Measurements from ENCODE around the gene ZBTB24.

The ZBTB24 gene

DNA sequence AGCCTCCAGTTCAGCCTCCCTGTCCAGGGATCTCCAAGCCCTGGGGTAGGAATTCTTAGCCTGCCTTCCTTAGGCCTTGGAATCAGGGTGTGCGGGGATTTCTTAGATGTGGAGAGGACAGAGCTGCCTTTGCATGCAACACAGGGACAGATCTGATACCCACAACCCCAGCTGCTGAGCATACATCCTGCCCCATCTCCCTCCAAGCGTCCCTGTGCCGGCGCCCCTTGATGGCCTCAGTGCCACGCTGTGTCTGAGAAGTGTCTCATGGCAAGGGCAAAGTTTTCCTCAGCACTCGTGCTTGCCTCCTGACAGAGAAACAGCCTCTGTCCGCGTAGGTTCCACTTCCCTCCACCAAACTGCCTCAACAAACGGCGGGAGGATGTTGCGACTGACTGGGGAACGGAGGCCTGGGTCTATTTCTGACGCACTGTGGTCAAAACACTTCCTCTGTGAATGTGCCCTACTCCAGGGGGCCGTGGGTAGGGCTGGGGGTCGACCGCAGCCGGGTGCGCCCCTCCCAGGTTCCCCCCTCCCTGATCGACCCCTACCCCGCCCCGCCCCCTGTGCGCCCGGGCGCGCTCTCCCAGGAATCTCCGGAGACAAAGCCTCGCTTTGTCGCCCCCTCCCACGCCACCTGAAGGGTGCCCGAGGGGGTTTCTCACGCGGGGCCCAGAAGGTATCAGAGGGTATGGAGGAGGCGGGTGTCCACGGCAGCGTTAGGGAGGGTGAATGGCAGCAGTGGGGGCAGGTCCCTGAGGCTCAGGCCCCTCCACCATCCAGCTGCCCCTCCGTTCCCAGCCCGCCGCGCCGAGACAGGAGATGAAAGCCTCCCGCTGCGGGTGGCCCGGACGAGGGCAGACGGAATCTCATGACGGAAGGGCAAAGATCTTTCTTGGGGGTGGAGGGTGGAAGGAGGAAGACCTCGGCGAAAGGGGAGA, 28.3 kb downstream of the ZBTB24 start:
- Histone ChIP-seq H3K4me3 (peak overlapping the region; percentile 84), H3K9ac (ENCODE audit: insufficient read length) (peak overlapping the region; percentile 63), H3K9me3 (ENCODE audit: low read depth, low read length) (no peaks in the 10 kb centered on the region), H3K27ac (peak overlapping the region; percentile 57; the same call in 1 of the 2 replicates), H3K36me3 (ENCODE audit: insufficient read depth, low read length) (no peaks in the 10 kb centered on the region)
- DNase-seq (ENCODE audit: low read depth, low spot score) = no peak
- TF ChIP-seq FOXP2 (optimal IDR thresholded peaks at IDR 0.05; ENCODE audit: control extremely low read depth, extremely low read length, insufficient read depth) (no peak), POLR2AphosphoS5 (IDR thresholded peaks at IDR 0.05; ENCODE audit: borderline replicate concordance, low read depth, low read length) (0 out of 2 replicates have a peak, but pooled peaks have one; percentile 7), EZH2 (IDR thresholded peaks at IDR 0.05) (no peak)

DNA sequence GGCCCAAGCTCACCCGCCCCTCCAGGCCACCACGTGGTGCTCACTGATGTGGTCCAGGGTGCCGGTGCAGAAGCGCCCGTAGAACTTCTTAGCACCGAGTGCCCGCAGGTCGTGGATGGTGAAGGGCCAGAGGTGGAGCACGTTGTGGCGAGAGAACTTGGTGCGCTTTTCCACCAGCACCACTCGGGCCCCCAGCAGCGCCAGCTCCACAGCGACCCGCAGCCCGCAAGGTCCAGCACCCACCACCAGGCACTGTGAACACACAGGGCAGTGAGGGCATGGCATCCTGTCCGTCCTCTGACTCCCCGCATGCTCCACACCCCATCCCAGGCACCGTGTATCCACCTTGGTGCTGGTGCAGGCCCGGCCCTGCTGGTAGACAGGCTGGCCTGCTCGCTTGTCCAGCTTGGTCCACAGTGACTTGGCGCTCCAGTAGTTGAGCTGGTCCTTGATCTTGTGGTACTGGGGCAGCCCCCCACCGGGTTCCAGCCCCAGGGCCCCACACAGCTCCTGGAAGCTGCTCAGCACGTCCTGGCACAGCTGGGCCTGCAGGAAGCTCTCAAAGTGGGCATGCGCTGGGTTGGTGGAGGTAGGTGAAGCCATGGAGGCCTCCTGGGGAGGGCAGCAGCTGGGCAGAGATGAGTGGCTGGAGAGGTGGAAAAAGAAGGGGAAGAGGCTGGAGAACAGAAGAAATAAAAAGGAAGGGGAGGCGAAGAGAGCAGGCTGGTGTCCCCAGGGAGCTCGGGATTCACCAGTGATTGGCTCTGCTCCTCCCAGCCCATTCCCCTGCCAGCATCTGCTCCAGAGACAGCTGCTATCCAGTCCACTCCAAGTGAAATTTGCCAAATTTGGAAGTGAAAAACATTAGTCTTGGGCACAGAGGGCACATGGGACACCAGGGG, 29.2 kb downstream of the ZBTB24 start:
- peak overlapping the region; percentile 84 for H3K4me3 ChIP-seq
- no peak overlapping the region for H3K9ac ChIP-seq (ENCODE audit: insufficient read length)
- H3K36me3 ChIP-seq (ENCODE audit: insufficient read depth, low read length) = no peaks in the 10 kb centered on the region
- TF ChIP-seq EZH2 (IDR thresholded peaks at IDR 0.05) = no peak
- no peak for TF ChIP-seq FOXP2 (optimal IDR thresholded peaks at IDR 0.05; ENCODE audit: control extremely low read depth, extremely low read length, insufficient read depth)
- no peak for TF ChIP-seq POLR2AphosphoS5 (IDR thresholded peaks at IDR 0.05; ENCODE audit: borderline replicate concordance, low read depth, low read length)
- DNase-seq (ENCODE audit: low read depth, low spot score) = no peak
- H3K27ac ChIP-seq = peak overlapping the region; percentile 57; the same call in 1 of the 2 replicates
- H3K9me3 ChIP-seq (ENCODE audit: low read depth, low read length) = no peaks in the 10 kb centered on the region

DNA sequence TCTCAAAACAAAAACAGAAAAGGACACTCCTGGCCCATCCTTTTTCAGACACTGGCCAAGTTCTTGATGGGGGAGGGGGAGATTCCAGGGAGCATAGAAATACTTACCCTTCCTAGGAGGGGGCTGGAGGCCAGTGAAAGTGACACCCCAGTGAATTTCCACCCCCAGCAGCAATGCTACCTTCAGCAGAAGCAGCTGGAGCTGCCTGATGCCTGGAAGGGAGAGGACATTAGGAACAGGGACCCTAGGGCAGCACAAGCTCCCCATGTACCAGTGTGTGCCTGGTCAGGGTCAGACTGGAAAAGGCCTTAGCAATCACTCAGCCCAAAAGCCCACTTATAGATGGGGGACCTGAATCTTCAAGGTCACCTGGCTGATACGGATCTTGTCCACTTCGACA, 29.9 kb downstream of the ZBTB24 start:
- Histone ChIP-seq H3K9ac (ENCODE audit: insufficient read length) (no peak overlapping the region), H3K4me3 (no peak overlapping the region), H3K36me3 (ENCODE audit: insufficient read depth, low read length) (no peaks in the 10 kb centered on the region), H3K27ac (no peak overlapping the region), H3K9me3 (ENCODE audit: low read depth, low read length) (no peaks in the 10 kb centered on the region)
- TF ChIP-seq EZH2 (IDR thresholded peaks at IDR 0.05) (no peak), FOXP2 (optimal IDR thresholded peaks at IDR 0.05; ENCODE audit: control extremely low read depth, extremely low read length, insufficient read depth) (no peak), POLR2AphosphoS5 (IDR thresholded peaks at IDR 0.05; ENCODE audit: borderline replicate concordance, low read depth, low read length) (no peak)
- no peak for DNase-seq (ENCODE audit: low read depth, low spot score)

DNA sequence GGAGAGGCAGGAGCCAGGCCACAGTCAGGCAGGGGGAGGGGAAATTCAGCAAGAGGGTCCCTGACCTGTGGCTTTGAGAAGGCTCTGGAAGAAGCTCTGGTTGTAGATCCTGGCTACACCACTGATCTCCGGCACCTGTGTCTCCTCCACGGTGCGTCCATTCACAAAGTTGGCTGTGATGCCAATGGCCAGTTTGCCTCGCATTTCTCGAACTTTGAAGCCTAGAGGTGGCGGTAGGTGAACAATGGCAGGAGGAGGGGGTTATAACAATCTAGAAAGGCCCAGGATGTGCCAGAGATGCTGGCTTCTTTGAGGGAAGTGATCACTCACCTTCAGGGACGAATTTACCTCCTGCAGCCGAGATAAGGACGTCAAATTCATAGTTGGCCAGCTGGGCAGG, 30.8 kb downstream of the ZBTB24 start:
- Histone ChIP-seq H3K27ac (no peak overlapping the region), H3K4me3 (no peak overlapping the region), H3K9ac (ENCODE audit: insufficient read length) (no peak overlapping the region), H3K36me3 (ENCODE audit: insufficient read depth, low read length) (no peaks in the 10 kb centered on the region), H3K9me3 (ENCODE audit: low read depth, low read length) (no peaks in the 10 kb centered on the region)
- no peak for DNase-seq (ENCODE audit: low read depth, low spot score)
- TF ChIP-seq FOXP2 (optimal IDR thresholded peaks at IDR 0.05; ENCODE audit: control extremely low read depth, extremely low read length, insufficient read depth) (no peak), POLR2AphosphoS5 (IDR thresholded peaks at IDR 0.05; ENCODE audit: borderline replicate concordance, low read depth, low read length) (no peak), EZH2 (IDR thresholded peaks at IDR 0.05) (no peak)

DNA sequence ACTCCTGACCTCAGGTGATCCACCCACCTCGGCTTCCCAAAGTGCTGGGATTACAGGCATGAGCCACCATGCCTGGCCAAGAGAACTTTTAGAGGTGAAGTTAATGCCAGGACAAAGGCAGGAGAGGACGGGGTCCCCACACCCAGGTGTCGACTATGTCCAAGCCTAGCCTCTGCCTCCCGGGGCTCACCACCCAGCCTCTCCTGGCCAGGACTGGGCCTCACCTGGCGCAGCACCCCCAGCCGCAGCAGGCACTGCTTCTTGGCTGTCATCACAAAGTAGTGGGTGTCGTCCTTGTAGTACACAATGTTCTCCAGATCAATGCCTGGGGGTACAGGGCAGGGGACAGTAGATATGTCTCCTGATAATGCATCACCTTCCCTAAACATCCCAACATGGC, 31.6 kb downstream of the ZBTB24 start:
- DNase-seq (ENCODE audit: low read depth, low spot score) = no peak
- TF ChIP-seq FOXP2 (optimal IDR thresholded peaks at IDR 0.05; ENCODE audit: control extremely low read depth, extremely low read length, insufficient read depth) = no peak
- Histone ChIP-seq H3K9ac (ENCODE audit: insufficient read length) (no peak overlapping the region), H3K9me3 (ENCODE audit: low read depth, low read length) (no peaks in the 10 kb centered on the region), H3K4me3 (no peak overlapping the region), H3K36me3 (ENCODE audit: insufficient read depth, low read length) (no peaks in the 10 kb centered on the region), H3K27ac (no peak overlapping the region)

DNA sequence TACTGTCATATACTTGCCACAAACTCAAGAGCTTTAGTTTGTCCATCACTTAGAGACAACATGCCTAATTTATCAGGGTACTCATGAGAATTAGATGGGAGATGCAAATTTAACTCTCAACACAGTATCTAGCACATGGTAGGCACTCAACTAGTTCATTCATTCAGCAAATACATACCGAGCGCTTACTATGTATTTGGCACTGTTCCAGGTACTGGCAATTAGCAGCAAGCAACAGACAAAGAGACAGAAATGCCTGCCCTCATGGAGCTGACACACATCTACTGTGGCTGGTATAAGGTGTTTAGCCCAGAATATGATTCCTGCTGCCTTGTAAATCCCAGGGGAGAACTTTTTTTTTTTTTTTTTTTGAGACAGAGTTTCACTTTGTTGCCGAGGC, 32.2 kb downstream of the ZBTB24 start:
- no peak for DNase-seq (ENCODE audit: low read depth, low spot score)
- Histone ChIP-seq H3K9me3 (ENCODE audit: low read depth, low read length) (no peaks in the 10 kb centered on the region), H3K9ac (ENCODE audit: insufficient read length) (no peak overlapping the region), H3K27ac (no peak overlapping the region), H3K36me3 (ENCODE audit: insufficient read depth, low read length) (no peaks in the 10 kb centered on the region), H3K4me3 (no peak overlapping the region)
- TF ChIP-seq FOXP2 (optimal IDR thresholded peaks at IDR 0.05; ENCODE audit: control extremely low read depth, extremely low read length, insufficient read depth) = no peak
- no peak for TF ChIP-seq EZH2 (IDR thresholded peaks at IDR 0.05)

DNA sequence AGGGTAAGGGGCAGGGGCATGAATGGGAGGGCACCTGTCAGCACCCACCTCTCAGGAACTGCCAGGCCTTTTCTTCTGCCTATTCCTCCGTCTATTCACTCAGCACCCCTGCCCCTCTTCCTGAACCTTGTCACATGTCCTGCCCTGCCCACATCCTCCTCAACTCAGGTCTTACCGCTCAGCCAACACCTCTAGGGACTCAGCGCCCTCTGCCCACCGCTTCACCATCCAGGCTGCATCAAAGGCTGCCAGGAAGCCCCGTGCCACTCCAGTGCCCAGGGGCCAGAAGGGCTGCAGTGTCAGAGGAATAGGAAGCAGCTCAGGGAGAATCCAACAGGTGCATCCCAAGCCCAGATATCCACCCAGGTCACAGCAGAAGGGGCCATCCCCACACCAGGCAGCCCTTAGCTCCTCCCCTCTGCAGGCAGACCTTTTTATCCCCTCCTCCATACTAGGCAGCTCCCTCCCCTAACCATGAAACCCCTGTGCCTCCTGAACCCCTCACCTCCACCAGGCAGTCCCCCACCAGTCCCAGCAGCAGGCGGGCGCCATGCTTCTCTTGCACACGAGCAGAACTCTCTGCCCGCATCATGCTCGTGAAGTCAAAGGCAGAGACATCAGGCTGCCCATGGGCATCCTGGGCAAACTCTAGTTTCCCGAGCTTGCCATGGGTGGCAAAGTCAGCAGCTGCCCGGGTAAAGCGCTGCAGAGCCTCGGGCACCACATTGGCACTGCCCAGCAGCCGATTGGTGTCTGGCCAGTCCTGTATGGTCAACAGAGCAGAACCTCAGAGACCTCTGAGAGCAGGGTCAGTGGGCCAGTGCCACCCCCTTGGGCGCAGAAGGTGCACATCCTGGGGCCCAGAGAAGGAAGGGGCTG, 33.0 kb downstream of the ZBTB24 start:
- DNase-seq (ENCODE audit: low read depth, low spot score) = no peak
- H3K4me3 ChIP-seq = no peak overlapping the region
- no peak overlapping the region for H3K27ac ChIP-seq
- H3K9me3 ChIP-seq (ENCODE audit: low read depth, low read length) = no peaks in the 10 kb centered on the region
- H3K36me3 ChIP-seq (ENCODE audit: insufficient read depth, low read length) = peaks cover 3% of the 10 kb centered on the region; the same call in 1 of the 2 replicates
- no peak overlapping the region for H3K9ac ChIP-seq (ENCODE audit: insufficient read length)
- TF ChIP-seq FOXP2 (optimal IDR thresholded peaks at IDR 0.05; ENCODE audit: control extremely low read depth, extremely low read length, insufficient read depth) (no peak), EZH2 (IDR thresholded peaks at IDR 0.05) (no peak), POLR2AphosphoS5 (IDR thresholded peaks at IDR 0.05; ENCODE audit: borderline replicate concordance, low read depth, low read length) (no peak)
